Ishikawa (cell line): Measurements from ENCODE around the gene SNX27.

ENCODE experiments used
- CEBPB ChIP-seq: IDR thresholded peaks from 2 replicates; pipeline ENCODE4 v1.6.1; 2012
- CREB1 ChIP-seq: IDR thresholded peaks from 2 replicates; pipeline ENCODE4 v1.6.1; 2012; ENCODE audit warnings: low read depth
- EP300 ChIP-seq: IDR thresholded peaks from 2 replicates; pipeline ENCODE4 v1.6.1; 2012; ENCODE audit warnings: borderline replicate concordance
- FOXM1 ChIP-seq: IDR thresholded peaks from 2 replicates; pipeline ENCODE4 v1.6.1; 2012; ENCODE audit warnings: low read depth, borderline replicate concordance
- MAX ChIP-seq: IDR thresholded peaks from 2 replicates; pipeline ENCODE4 v1.6.1; 2012
- NFIC ChIP-seq: IDR thresholded peaks from 2 replicates; pipeline ENCODE4 v1.6.1; 2012
- RAD21 ChIP-seq: IDR thresholded peaks from 2 replicates; pipeline ENCODE4 v1.6.1; 2012; ENCODE audit warnings: low read depth
- REST ChIP-seq: IDR thresholded peaks from 2 replicates; pipeline ENCODE4 v1.6.1; 2012; ENCODE audit warnings: low read depth, mild to moderate bottlenecking
- TAF1 ChIP-seq: IDR thresholded peaks from 2 replicates; pipeline ENCODE4 v1.6.1; 2012; ENCODE audit warnings: low read depth, mild to moderate bottlenecking
- TEAD4 ChIP-seq: IDR thresholded peaks from 2 replicates; pipeline ENCODE4 v1.6.1; 2012
- USF1 ChIP-seq: IDR thresholded peaks from 2 replicates; pipeline ENCODE4 v1.6.1; 2012
- YY1 ChIP-seq: IDR thresholded peaks from 2 replicates; pipeline ENCODE4 v1.6.1; 2012; ENCODE audit warnings: low read depth
- ZBTB7A ChIP-seq: IDR thresholded peaks from 2 replicates; pipeline ENCODE4 v1.6.1; 2012; ENCODE audit warnings: low read depth

- TF ChIP-seq EP300: no peak
- no peak for TF ChIP-seq MAX
- no peak for TF ChIP-seq TAF1
- no peak for TF ChIP-seq CEBPB
- TF ChIP-seq REST: no peak
- TF ChIP-seq RAD21: no peak
- no peak for TF ChIP-seq TEAD4
- no peak for TF ChIP-seq NFIC
- TF ChIP-seq ZBTB7A: no peak
- no peak for TF ChIP-seq FOXM1
- TF ChIP-seq USF1: no peak
- no peak for TF ChIP-seq YY1
- TF ChIP-seq CREB1: no peak
Observed at GRCh38 chr1:151655371-151655770, 43.5 kb downstream of the SNX27 start.
